Loucy (cell line): ENCODE measurements around the gene RAB5IF.
A peak's percentile ranks its signal among the peaks of the same experiment; 100 is the strongest.

Experiments used
- H2AFZ ChIP-seq: fragments of 200-600 bp; sonication (generic); 2 replicates; pipeline ENCODE4 v1.6.0; 2016; ENCODE audit warnings: antibody characterized with exemption, mild to moderate bottlenecking, low read length, moderate library complexity
- H3F3A ChIP-seq: fragments of 200-600 bp; 2 replicates; pipeline ENCODE4 v1.6.0; 2016; ENCODE audit warnings: antibody characterized with exemption, low read depth, mild to moderate bottlenecking
- H3K27me3 ChIP-seq: fragments of 200-600 bp; sonication (generic); 2 replicates; pipeline ENCODE4 v1.6.1; 2014; ENCODE audit warnings: low read length, mild to moderate bottlenecking; ENCODE audit not compliant: insufficient read depth, poor library complexity, severe bottlenecking
- H3K36me3 ChIP-seq: fragments of 200-600 bp; sonication (generic); 2 replicates; pipeline ENCODE4 v1.6.1; 2016; ENCODE audit warnings: low read length; ENCODE audit not compliant: insufficient read depth
- H3K4me1 ChIP-seq: fragments of 200-600 bp; sonication (generic); 2 replicates; pipeline ENCODE4 v1.5.1; 2014; ENCODE audit warnings: low read length, mild to moderate bottlenecking; ENCODE audit not compliant: insufficient read depth, poor library complexity, severe bottlenecking
- H3K4me2 ChIP-seq: fragments of 200-600 bp; sonication (generic); 2 replicates; pipeline ENCODE4 v1.6.0; 2014; ENCODE audit warnings: antibody characterized with exemption, low read length, low read depth, mild to moderate bottlenecking; ENCODE audit not compliant: poor library complexity, severe bottlenecking
- H3K4me3 ChIP-seq: fragments of 200-600 bp; sonication (generic); 2 replicates; pipeline ENCODE4 v1.5.1; 2014; ENCODE audit warnings: low read length, mild to moderate bottlenecking, mixed read lengths; ENCODE audit not compliant: poor library complexity, severe bottlenecking
- H3K79me2 ChIP-seq: fragments of 200-600 bp; sonication (generic); 2 replicates; pipeline ENCODE4 v1.6.1; 2014; ENCODE audit warnings: low read length; ENCODE audit not compliant: insufficient read depth
- H3K9ac ChIP-seq: fragments of 200-600 bp; sonication (generic); 2 replicates; pipeline ENCODE4 v1.6.0; 2014; ENCODE audit warnings: mild to moderate bottlenecking, low read depth, low read length, moderate library complexity; ENCODE audit not compliant: poor library complexity, severe bottlenecking
- H3K9me2 ChIP-seq: fragments of 200-600 bp; sonication (generic); replicated peaks from 2 replicates; pipeline ENCODE4 v1.6.1; 2016; ENCODE audit warnings: low read depth, low read length, mixed read lengths
- H3K9me3 ChIP-seq: fragments of 200-600 bp; sonication (generic); 2 replicates; pipeline ENCODE4 v1.6.1; 2014; ENCODE audit warnings: mild to moderate bottlenecking, antibody characterized with exemption, low read length, low read depth; ENCODE audit not compliant: insufficient read depth
- H4K20me1 ChIP-seq: fragments of 200-600 bp; sonication (generic); 2 replicates; pipeline ENCODE4 v1.6.0; 2014; ENCODE audit warnings: antibody characterized with exemption, low read length, mild to moderate bottlenecking; ENCODE audit not compliant: insufficient read depth, poor library complexity, severe bottlenecking
- EZH2phosphoT487 ChIP-seq: fragments of 200-600 bp; IDR thresholded peaks from 2 replicates; pipeline ENCODE4 v1.6.1; 2018; ENCODE audit warnings: antibody characterized with exemption, mild to moderate bottlenecking, moderate library complexity, borderline replicate concordance
- TF ChIP-seq, protein P1 (sequence below): fragments of 200-600 bp; sonication (generic); conservative IDR thresholded peaks from 2 replicates; pipeline ENCODE4 v1.5.1; 2014; ENCODE audit warnings: mild to moderate bottlenecking, antibody characterized with exemption, low read length

RAB5IF gene

DNA sequence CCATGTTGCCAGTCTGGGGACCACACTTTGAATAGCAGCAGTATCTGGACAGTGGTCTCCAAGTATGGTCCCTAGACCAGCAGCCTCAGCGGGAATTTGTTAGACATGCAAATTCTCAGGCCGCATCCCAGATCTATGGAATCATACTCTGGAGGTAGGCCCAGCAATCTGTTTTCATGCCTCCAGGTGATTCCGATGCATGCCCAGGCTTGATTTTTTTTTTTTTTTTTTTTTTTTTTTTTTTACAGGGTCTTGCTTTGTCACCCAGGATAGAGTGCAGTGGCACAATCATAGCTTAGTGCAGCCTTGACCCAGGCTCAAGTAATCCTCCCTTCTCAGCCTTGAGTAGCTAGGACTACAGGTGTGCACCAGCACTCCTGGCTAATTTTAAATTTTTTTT is 41.1 kb downstream of the RAB5IF start:
- no peaks in the 10 kb centered on the region for H4K20me1 ChIP-seq
- no peaks in the 10 kb centered on the region for H3K9me3 ChIP-seq
- H3K27me3 ChIP-seq = no peaks in the 10 kb centered on the region
- H3K79me2 ChIP-seq = peaks cover 47% of the 10 kb centered on the region
- peak overlapping the region; percentile 100 for H3K4me2 ChIP-seq
- peaks cover 46% of the 10 kb centered on the region for H3K4me1 ChIP-seq
- H3K9me2 ChIP-seq = no peaks in the 10 kb centered on the region
- H3K36me3 ChIP-seq = no peaks in the 10 kb centered on the region
- 0 out of 2 replicates have a peak overlapping the region, but pooled peaks have one; percentile 34 for H2AFZ ChIP-seq
- peak overlapping the region; percentile 91 for H3K4me3 ChIP-seq
- peak overlapping the region; percentile 96 for H3K9ac ChIP-seq
- no peak for TF ChIP-seq EZH2phosphoT487
- TF ChIP-seq, protein P1, sequence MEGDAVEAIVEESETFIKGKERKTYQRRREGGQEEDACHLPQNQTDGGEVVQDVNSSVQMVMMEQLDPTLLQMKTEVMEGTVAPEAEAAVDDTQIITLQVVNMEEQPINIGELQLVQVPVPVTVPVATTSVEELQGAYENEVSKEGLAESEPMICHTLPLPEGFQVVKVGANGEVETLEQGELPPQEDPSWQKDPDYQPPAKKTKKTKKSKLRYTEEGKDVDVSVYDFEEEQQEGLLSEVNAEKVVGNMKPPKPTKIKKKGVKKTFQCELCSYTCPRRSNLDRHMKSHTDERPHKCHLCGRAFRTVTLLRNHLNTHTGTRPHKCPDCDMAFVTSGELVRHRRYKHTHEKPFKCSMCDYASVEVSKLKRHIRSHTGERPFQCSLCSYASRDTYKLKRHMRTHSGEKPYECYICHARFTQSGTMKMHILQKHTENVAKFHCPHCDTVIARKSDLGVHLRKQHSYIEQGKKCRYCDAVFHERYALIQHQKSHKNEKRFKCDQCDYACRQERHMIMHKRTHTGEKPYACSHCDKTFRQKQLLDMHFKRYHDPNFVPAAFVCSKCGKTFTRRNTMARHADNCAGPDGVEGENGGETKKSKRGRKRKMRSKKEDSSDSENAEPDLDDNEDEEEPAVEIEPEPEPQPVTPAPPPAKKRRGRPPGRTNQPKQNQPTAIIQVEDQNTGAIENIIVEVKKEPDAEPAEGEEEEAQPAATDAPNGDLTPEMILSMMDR = no peak
- H3F3A ChIP-seq = 0 out of 2 replicates have a peak, but pooled peaks cover 3% of the 10 kb centered on the region

DNA sequence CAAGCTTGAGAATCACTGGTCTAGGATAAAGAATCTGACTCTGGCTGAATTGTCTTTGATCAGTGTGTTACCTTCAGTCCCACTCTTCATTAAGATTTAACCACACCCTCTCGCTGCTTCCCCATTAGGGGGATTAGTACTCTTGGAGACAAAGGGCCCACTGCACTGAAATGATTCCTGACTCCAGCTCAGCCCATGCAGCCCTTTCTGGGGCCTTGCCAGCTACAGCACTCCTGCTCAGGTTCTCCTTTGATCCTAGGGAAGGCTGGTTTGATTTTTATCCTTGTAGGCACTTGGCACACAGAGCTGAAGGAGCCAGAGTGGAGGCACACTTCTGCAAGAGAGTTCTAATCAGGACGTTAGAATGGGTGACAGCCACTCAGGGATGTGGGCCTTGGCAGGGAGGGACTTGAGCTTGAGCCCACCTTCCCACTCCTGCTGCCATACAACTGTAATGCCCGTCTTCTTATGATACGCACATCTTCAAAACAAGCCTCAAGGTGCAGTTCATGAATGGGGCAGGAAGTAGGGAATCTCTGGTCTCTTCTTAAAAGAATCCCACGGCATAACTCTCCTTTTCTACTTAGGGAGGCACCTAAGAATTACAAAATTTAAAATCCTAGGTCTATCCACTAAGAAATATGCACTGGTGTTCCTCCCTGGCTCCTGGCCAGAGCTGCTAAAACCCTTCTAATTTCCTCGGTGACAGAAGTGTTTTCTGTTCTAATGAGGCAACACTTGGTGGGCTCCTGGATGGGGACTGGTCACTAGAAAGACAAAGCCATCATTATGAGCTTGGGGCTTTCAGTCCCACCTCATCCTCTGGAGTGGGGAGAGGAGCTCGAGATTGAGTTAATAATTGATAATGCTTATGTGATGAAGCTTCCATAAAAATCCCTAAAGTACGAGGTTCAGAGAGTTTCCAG is 41.9 kb downstream of the RAB5IF start:
- Histone ChIP-seq H3K4me3 (no peak overlapping the region), H3K4me2 (peak overlapping the region; percentile 100), H4K20me1 (no peaks in the 10 kb centered on the region), H3K9me3 (no peaks in the 10 kb centered on the region), H3K79me2 (peaks cover 39% of the 10 kb centered on the region), H3K36me3 (no peaks in the 10 kb centered on the region), H3K9me2 (no peaks in the 10 kb centered on the region), H3K4me1 (peaks cover 39% of the 10 kb centered on the region), H3K27me3 (no peaks in the 10 kb centered on the region), H3F3A (0 out of 2 replicates have a peak, but pooled peaks cover 3% of the 10 kb centered on the region), H2AFZ (no peak overlapping the region), H3K9ac (peak overlapping the region; percentile 96)
- TF ChIP-seq, protein P1 = no peak
- TF ChIP-seq EZH2phosphoT487 = no peak

DNA sequence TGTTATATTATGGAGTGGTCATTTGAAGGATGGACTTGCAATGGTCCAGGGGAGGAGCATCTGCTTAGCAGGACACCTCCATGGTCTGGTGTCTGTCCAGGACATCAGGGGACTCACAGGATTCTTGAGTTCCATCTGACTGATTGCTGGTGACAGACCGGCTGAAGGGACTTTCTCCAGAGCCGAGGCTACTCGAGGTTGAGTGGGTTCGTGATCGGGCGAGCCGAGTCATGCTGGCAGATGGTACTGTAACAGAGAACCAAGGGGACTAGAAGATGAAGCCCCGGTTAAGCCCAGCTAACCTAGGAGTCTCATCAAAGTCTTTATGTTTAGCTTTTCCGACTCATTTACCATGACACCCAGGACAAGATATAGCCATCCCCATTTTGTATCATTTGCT is 47.9 kb downstream of the RAB5IF start:
- Histone ChIP-seq H3K9me3 (no peaks in the 10 kb centered on the region), H3K4me2 (no peak overlapping the region), H3K4me1 (peaks cover under 1% of the 10 kb centered on the region), H3K27me3 (no peaks in the 10 kb centered on the region), H4K20me1 (peaks cover 7% of the 10 kb centered on the region), H3K79me2 (no peaks in the 10 kb centered on the region), H3K36me3 (no peaks in the 10 kb centered on the region), H3K9ac (no peak overlapping the region), H3K9me2 (no peaks in the 10 kb centered on the region), H3K4me3 (no peak overlapping the region), H2AFZ (no peak overlapping the region), H3F3A (no peaks in the 10 kb centered on the region)
- TF ChIP-seq, protein P1 = no peak
- TF ChIP-seq EZH2phosphoT487 = no peak
